HG03064 (cell line): ENCODE measurements around the gene WFDC10A.
"Not testable (repeated sequence)": the region's sequence is repeated elsewhere in the genome, so short reads cannot be mapped to it uniquely, and the experiment has no call there.

ENCODE experiments used
- ATAC-seq: cut with Tn5 transposase; IDR thresholded peaks from one replicate; pipeline ENCODE4 v1.9.1; 2021; ENCODE audit warnings: low read depth; ENCODE audit not compliant: unreplicated experiment

Gene WFDC10A

DNA sequence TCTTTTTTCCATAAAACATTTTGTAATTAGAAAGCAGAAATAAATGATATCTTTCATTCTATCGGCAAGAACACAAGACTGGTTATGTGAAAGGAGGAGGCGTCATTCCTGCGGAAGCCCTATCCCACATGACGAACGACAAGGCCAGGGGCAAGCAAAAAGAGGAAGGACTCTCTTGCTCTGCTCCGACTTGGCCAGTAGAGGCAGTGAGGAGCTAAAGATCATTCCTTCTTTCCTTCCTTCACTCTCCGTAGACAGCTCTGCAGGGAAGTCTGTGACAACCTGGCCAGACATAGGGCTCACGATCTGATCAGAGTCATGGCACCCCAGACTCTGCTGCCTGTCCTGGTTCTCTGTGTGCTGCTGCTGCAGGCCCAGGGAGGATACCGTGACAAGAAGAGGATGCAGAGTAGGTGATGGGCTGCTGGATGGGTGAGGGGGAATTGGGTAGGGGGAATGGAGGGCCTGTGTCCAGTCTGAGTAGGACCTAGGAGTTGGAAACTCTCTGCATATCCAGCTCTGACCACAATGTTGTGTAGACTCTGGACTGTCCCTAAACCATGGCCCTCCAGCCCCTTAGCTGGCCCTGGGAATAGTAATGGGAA is at the start of gene WFDC10A:
Gene WFDC10A (plus strand): TSS at position 244 of the 605 bp plus-strand sequence. CDS start 75 bp downstream, at position 319.
- no peak for ATAC-seq

DNA sequence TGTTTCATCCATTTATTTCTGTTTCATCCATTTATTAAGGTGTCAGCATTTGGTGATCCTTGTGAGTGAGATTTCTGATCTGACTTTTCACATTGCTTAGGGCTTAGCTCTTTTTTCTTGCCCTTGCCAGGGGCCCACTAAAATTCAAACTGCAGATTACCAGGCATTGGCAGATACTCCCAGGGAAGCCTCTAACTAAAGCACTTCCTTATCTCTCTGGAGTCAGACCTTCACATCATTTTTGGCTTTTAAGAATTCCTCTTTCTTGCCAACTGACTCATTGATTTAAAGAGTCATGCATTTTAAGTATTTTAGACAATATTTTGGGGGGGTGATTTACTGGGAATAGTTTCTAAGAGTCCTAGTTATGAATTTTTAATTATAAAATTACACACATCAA is 47.8 kb upstream of the WFDC10A start:
- ATAC-seq = no peak

DNA sequence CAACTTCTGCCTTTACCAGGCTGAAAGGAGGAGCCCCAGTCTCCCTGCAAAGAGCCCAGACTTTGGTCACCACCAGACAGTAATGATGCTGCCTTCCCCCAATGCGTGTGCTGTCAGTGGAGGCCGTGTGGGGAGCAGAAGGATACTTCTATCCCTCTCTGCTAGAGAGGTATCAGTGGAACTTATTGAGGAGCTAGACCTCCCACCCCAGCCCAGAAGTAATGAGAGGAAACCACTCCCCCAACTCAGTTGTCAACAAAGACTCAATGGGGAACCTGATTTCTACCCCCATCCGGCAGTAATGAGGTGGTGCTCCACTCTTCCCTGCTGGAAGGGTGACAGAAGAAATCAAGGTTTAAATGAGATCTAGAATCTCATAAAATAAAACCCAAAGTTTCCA is 46.0 kb upstream of the WFDC10A start:
- no peak for ATAC-seq

DNA sequence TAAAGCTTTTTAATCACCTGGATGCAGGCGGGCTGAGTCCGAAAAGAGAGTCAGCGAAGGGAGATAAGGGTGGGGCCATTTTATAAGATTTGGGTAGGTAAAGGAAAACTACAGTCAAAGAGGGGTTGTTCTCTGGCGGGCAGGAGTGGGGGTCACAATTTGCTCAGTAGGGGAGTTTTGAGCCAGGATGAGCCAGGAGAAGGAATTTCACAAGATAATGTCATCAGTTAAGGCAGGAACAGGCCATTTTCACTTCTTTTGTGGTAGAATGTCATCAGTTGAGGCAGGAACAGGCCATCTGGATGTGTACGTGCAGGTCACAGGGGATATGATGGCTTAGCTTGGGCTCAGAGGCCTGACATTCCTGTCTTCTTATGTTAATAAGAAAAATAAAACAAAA is 45.2 kb upstream of the WFDC10A start:
- not testable (repeated sequence) for ATAC-seq

DNA sequence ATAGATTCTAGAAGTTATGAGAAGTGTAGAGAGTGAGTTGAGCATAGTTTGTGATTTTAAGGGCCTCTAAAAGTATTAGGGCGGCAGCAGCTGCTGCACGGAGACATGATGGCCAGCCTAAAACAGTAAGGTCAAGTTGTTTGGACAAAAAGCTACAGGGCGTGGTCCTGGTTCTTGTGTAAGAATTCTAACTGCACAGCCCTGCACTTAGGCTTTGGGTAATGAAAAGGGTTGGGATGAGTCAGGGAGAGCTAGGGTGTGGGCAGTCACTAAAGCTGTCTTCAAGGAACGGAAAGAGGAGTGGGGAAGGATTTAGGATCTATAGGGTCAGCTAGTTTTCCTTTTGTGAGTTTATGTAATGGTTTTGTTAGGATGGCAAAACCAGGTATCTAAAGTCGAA is 43.6 kb upstream of the WFDC10A start:
- not testable (repeated sequence) for ATAC-seq

DNA sequence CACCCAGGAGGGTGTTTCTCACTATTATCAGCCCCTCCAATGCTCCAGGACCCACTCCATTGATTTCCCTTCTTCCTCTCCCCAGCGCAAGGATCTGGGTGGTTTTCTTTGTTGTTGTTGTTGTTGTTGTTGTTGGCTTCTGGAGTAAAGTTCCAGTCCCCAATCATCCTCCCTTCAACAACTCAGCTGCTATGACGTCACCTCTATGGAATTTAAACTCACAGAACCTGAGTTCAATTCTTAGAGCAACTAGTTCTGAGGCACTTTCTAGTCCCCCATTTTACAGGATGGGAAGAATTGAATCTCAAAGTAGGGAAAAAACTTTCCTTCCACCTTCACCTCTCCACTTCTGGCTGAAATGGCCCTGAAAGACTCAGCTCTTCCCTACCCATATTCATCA is 40.7 kb upstream of the WFDC10A start:
- ATAC-seq = no peak

DNA sequence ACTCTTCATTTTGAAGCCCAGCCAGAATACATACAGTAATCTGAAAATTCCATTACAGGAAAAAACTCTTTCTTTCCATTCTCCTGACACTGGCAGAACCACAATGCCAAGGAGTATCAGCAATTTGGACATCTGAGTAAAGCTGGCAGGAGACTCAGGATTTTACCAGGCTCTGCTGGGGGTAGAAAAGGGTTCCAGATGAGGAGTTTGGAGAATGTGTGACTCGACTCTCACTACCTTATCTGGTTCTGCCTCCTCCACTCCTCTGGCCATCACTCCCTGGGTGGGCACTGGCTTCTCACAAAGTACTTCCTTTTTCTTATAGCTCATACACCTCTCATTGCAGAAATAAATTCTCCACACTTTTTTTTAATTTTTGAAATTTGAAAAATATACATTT is 39.8 kb upstream of the WFDC10A start:
- no peak for ATAC-seq

- ATAC-seq = no peak
Measured at GRCh38 chr20:45592574-45593189, 36.9 kb upstream of the WFDC10A start.

- no peak for ATAC-seq
Measured at GRCh38 chr20:45593498-45593897, 36.0 kb upstream of the WFDC10A start.

- ATAC-seq = no peak
Measured at GRCh38 chr20:45595235-45595634, 34.3 kb upstream of the WFDC10A start.

DNA sequence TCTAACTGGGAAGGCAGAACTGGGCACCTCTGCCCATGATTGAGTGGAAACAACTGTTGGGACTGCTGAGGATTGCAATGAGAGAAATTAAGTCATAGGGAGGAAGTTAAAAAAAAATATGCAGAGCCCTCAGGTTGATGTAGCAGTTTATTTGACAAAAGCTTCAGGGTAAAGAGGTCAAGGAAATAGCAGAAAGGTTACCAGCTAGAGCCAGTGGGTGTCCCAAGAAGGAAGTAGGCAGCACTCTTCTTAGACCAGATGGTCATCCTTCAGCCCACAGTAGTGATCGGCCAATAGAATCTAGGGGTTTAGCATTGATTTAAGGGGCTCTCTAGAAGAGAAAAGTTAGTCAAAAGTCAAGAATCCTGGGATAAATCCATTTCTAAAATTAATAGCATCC is 21.7 kb upstream of the WFDC10A start:
- no peak for ATAC-seq

DNA sequence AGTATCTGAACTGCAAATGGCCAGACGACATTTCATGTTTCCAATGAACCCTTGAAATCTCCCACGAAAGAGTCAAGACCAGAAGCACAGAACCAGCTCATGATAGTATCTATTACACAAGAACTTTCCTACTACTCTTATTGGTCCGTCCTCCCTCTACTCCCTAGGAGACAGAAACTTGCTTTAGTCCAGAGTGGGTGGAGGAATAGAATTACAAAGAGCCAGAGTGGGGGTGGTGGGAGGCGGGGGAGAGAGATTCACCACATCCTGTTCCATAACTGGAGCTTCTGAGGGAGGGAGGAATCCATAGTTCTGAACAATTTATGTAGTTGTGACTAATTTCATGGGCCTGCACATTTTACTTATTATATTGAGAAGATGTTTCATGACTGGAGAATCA is 18.5 kb upstream of the WFDC10A start:
- ATAC-seq = no peak

DNA sequence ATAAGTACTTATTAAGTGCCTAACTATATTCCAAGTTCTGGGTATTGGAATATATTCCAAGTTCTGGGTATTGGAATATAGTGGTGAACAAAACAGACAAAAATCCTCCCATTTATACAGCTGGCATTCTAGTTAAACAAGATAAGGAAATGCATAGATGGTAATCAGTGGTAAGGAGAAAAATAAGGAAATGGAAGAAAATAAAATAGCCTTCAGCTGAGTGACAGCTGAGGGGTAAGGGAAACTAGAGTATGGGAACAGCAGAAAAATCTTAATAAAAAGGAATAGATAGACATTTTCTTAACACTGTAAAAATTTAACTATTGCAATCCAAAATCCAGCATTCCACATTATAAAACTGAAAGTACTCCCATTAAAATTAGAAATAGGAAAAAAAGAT is 17.2 kb upstream of the WFDC10A start:
- ATAC-seq = no peak

- ATAC-seq = no peak
Measured at GRCh38 chr20:45617591-45617990, 11.9 kb upstream of the WFDC10A start.

DNA sequence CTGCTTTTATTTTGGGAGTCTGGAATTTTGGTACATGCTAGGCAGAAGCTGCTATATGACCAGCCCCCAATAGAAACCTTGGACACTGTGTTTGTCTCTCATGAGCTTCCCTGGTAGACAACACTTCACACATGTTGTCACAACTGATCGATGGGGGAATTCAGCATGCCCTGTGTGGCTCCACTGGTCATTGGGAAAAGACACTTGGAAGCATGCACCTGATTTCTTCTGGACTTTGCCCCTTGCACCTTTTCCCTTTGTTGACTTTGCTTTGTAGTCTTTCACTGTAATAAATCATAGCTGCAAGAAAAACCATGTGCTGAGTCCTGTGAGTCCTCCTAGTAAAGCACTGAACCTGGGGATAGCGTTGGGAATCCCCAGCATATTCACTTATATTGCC is 7.9 kb upstream of the WFDC10A start:
- no peak for ATAC-seq

- no peak for ATAC-seq
Measured at GRCh38 chr20:45626540-45626939, 3.0 kb upstream of the WFDC10A start.

GRCh38 chr20:45630371-45630770 is 832 bp downstream of the WFDC10A start:
- ATAC-seq = no peak

DNA sequence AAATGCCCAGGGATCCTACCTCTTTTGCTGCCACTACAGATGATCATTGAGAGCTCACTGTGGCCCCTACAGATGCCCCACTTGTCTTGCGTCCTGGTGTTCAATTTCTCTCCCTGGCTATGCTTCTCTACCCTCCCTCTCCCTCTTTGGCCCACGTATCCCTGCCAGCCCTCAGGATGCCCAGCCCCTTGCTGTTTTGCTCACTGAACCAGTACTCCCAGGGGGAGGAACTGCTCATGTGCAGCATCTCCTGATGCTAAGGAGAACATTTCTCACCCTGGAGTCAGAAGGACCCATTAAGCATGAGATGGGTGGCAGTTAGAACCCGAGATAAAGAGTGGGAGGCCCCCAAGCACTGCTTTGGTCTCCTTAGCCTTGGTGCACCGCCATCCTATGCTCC is 1.6 kb downstream of the WFDC10A start, which contains the start of gene WFDC9:
Gene WFDC9 (minus strand): TSS at position 101 of the 400 bp plus-strand sequence. CDS start 21,103 bp downstream, outside the sequence.
- no peak for ATAC-seq

GRCh38 chr20:45636513-45636912 is 7.0 kb downstream of the WFDC10A start:
- ATAC-seq = no peak

DNA sequence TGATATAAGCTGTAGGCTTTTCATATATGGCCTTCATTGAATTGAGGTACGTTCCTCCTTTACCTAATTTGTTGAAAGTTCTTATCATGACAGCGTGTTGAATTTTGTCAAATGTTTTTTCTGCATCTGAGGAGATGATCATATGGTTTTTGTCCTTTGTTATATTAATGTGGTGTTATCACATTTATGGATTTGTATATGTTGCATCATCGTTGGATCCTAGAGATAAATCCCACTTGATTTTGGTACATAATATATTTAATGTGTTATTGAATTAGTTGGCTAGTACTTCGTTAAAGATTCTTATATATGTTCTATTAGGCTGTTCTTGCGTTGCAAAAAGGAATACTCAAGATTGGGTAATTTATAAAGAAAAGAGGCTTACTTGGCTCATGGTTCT is 10.1 kb downstream of the WFDC10A start:
- no peak for ATAC-seq

- ATAC-seq = not testable (repeated sequence)
Measured at GRCh38 chr20:45641076-45641475, 11.5 kb downstream of the WFDC10A start.

GRCh38 chr20:45645869-45646268 is 16.3 kb downstream of the WFDC10A start:
- not testable (repeated sequence) for ATAC-seq
